HepG2 (cell line): Measurements from ENCODE around the gene VPS52. TPM values are rescaled to one million over a fixed set of nuclear protein-coding genes. Genes with fewer than 3 reads are reported as not detected.

Experiments used
- ARHGAP35 ChIP-seq: sonication (generic); formaldehyde crosslinking; IDR thresholded peaks from 2 replicates; pipeline ENCODE4 v1.9.0; 2022; ENCODE audit warnings: mild to moderate bottlenecking, inconsistent platforms, moderate library complexity, missing genetic modification reagents, borderline replicate concordance
- ATF2 ChIP-seq: sonication (generic); formaldehyde crosslinking; IDR thresholded peaks from 2 replicates; pipeline ENCODE4 v1.4.0; 2020; ENCODE audit warnings: missing genetic modification reagents
- GTF2F1 ChIP-seq: fragments of 150-350 bp; IDR thresholded peaks from 2 replicates; pipeline ENCODE4 v1.6.1; 2014; ENCODE audit warnings: low read length
- HINFP ChIP-seq: sonication (generic); formaldehyde crosslinking; IDR thresholded peaks from 2 replicates; pipeline ENCODE4 v1.4.0; 2020; ENCODE audit warnings: low read depth, mild to moderate bottlenecking, missing genetic modification reagents
- HMGA1 ChIP-seq: sonication (generic); formaldehyde crosslinking; conservative IDR thresholded peaks from 2 replicates; pipeline ENCODE4 v1.4.0; 2020; ENCODE audit warnings: missing genetic modification reagents
- HNF1B ChIP-seq: sonication (generic); formaldehyde crosslinking; IDR thresholded peaks from 2 replicates; pipeline ENCODE4 v1.5.1; 2020; ENCODE audit warnings: mild to moderate bottlenecking, moderate library complexity, missing genetic modification reagents
- NBN ChIP-seq: fragments of 450-650 bp; conservative IDR thresholded peaks from 2 replicates; pipeline ENCODE4 v1.6.1; 2017
- SNAPC4 ChIP-seq: sonication (generic); formaldehyde crosslinking; IDR thresholded peaks from 2 replicates; pipeline ENCODE4 v1.4.0; 2020; ENCODE audit warnings: mild to moderate bottlenecking, missing genetic modification reagents
- TBX3 ChIP-seq: fragments of 450-650 bp; IDR thresholded peaks from 2 replicates; pipeline ENCODE4 v1.6.1; 2017; ENCODE audit warnings: antibody characterized with exemption, mild to moderate bottlenecking, inconsistent platforms, borderline replicate concordance
- ZBTB26 ChIP-seq: IDR thresholded peaks from 2 replicates; pipeline ENCODE4 v1.6.1; 2016; ENCODE audit warnings: missing compliant biosample characterization, missing genetic modification reagents, borderline replicate concordance
- ZNF225 ChIP-seq: sonication (generic); formaldehyde crosslinking; IDR thresholded peaks from 2 replicates; pipeline ENCODE4 v1.4.0; 2020; ENCODE audit warnings: mild to moderate bottlenecking, missing genetic modification reagents
- ZNF275 ChIP-seq: sonication (generic); formaldehyde crosslinking; IDR thresholded peaks from 2 replicates; pipeline ENCODE4 v1.8.0; 2022; ENCODE audit warnings: missing genetic modification reagents, mild to moderate bottlenecking, inconsistent platforms, borderline replicate concordance
- ZNF614 ChIP-seq: IDR thresholded peaks from 2 replicates; pipeline ENCODE4 v1.6.1; 2018; ENCODE audit warnings: missing biosample characterization, missing genetic modification reagents, inconsistent platforms, borderline replicate concordance
- ZNF644 ChIP-seq: IDR thresholded peaks from 2 replicates; pipeline ENCODE4 v1.6.1; 2016; ENCODE audit warnings: low read depth
- ZNF841 ChIP-seq: sonication (generic); formaldehyde crosslinking; IDR thresholded peaks from 2 replicates; pipeline ENCODE4 v1.8.1; 2023; ENCODE audit warnings: missing genetic modification reagents, borderline replicate concordance
- ZNF879 ChIP-seq: sonication (generic); formaldehyde crosslinking; IDR thresholded peaks from 2 replicates; pipeline ENCODE4 v1.8.1; 2023; ENCODE audit warnings: missing genetic modification reagents
- polyA plus RNA-seq, 8 experiments: library from polyadenylated mRNA; depleted of rRNA in 3 of 8; stranded (reverse) in 7 of 8; unstranded in 1 of 8; fragments of >200 nt; fragmentation: Illumina TruSeq in 4 of 8; extraction: Trizol in 4 of 8; gene quantifications; 2 replicates each; pipeline versions ENCODE4 v1.2.1 to v1.2.3, GENCODE V29; 2011 to 2016; ENCODE audit warnings: low read depth in 4 of 8, missing spikeins in 1 of 8, mixed read lengths in 1 of 8; ENCODE audit not compliant: insufficient read depth in 1 of 8
- total RNA-seq, 5 experiments: library from RNA; depleted of rRNA; stranded (reverse); fragments of >200 nt; fragmentation: Illumina TruSeq; extraction: Trizol; gene quantifications; 2 replicates each; pipeline ENCODE4 v1.2.3, GENCODE V29; 2016; ENCODE audit warnings: low read depth in 1 of 5

Gene VPS52
- total and polyA plus RNA-seq, 2 of the 13 experiments (the other 11 are each of a cell fraction or from before 2014, with no cell fraction given) = 48.9 to 85.5 TPM

GRCh38 chr6:33299237-33299944, 27.7 kb upstream of the VPS52 start (continued):
- TF ChIP-seq ARHGAP35 (CRISPR knock-in tag) = peak; percentile 18; the same call in 1 of the 2 replicates
- TF ChIP-seq ZNF614 (CRISPR knock-in tag) = peak; percentile 92
- TF ChIP-seq ZNF644 (CRISPR knock-in tag) = no peak
- TF ChIP-seq HNF1B (CRISPR knock-in tag) = peak; percentile 60; the same call in 1 of the 2 replicates
- TF ChIP-seq ATF2 (CRISPR knock-in tag) = peak; percentile 86
- no peak for TF ChIP-seq TBX3
- no peak for TF ChIP-seq HMGA1 (CRISPR knock-in tag)
- TF ChIP-seq SNAPC4 = peak; percentile 97
- TF ChIP-seq ZNF225 (CRISPR knock-in tag) = no peak; the same call in 1 of the 2 replicates
- TF ChIP-seq ZNF879 (CRISPR knock-in tag) = peak; percentile 89
- 0 out of 2 replicates have a peak, but pooled peaks have one; percentile 46 for TF ChIP-seq ZNF275
- TF ChIP-seq NBN = no peak
- TF ChIP-seq GTF2F1 = no peak
- peak; percentile 73; the same call in 1 of the 2 replicates for TF ChIP-seq ZNF841 (CRISPR knock-in tag)
- peak; percentile 65; the same call in 1 of the 2 replicates for TF ChIP-seq HINFP (CRISPR knock-in tag)
- peak; percentile 64 for TF ChIP-seq ZBTB26 (CRISPR knock-in tag)
